AG09319 (cell line): ENCODE results near the gene ARNT2.

ENCODE experiments used
- DNase-seq: peaks from one replicate; pipeline ENCODE4 v3.0.0-alpha.2; 2010; ENCODE audit warnings: low read depth; ENCODE audit errors: extremely low read depth
- TF ChIP-seq, protein P1 (sequence below): IDR thresholded peaks from 2 replicates; pipeline ENCODE4 v1.5.1; 2011; ENCODE audit warnings: low read depth, mild to moderate bottlenecking, inconsistent platforms, low read length, moderate library complexity

ARNT2 gene

DNA sequence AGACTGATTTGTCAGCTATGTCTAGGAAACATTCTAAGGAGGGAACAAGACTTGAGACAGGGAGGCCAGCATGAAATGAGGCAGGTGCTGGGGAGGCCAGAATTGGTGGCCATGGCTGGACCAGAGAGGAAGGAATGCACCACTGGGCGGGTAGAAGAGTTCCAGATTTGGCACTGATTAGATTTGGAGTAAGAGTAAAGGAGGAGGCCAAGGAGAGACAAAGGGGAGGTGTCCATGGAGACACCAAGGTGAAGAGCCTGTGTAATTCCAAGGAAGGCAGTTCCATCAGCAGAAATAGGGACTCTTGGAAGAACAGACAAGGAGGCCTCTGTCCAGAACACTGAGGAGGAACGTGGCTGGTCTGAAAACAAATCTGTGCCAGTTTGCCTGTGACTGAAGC, 1.8 kb downstream of the ARNT2 start:
- TF ChIP-seq, protein P1, sequence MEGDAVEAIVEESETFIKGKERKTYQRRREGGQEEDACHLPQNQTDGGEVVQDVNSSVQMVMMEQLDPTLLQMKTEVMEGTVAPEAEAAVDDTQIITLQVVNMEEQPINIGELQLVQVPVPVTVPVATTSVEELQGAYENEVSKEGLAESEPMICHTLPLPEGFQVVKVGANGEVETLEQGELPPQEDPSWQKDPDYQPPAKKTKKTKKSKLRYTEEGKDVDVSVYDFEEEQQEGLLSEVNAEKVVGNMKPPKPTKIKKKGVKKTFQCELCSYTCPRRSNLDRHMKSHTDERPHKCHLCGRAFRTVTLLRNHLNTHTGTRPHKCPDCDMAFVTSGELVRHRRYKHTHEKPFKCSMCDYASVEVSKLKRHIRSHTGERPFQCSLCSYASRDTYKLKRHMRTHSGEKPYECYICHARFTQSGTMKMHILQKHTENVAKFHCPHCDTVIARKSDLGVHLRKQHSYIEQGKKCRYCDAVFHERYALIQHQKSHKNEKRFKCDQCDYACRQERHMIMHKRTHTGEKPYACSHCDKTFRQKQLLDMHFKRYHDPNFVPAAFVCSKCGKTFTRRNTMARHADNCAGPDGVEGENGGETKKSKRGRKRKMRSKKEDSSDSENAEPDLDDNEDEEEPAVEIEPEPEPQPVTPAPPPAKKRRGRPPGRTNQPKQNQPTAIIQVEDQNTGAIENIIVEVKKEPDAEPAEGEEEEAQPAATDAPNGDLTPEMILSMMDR: no peak
- no peak for DNase-seq

- TF ChIP-seq, protein P1: no peak
- DNase-seq: no peak
These were observed 7.7 kb downstream of the ARNT2 start for GRCh38 chr15:80411788-80412288.

- DNase-seq: no peak
- TF ChIP-seq, protein P1: no peak
These were observed 10.6 kb downstream of the ARNT2 start for GRCh38 chr15:80414546-80415357.

GRCh38 chr15:80415358-80415670, 11.1 kb downstream of the ARNT2 start:
- TF ChIP-seq, protein P1: no peak
- no peak for DNase-seq

DNA sequence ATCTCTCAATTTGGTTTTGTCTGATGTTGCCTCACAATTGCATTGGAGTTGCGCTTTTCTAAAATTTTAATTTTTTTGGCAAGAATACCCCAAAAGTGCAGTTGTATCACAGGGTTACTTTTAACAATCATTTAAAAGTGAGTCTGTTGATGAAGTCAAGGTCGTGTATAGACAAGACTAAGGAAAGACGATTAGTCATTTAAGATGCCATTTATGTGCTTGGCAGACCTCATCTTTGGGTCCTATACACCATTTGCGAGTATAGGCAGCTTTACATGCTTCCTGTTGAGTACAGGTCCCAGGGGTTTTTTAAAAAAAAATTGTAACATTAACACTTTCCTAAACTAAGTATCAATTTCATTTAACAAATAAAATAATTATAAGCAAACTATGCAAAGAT, 12.5 kb downstream of the ARNT2 start:
- no peak for DNase-seq
- TF ChIP-seq, protein P1: no peak

DNA sequence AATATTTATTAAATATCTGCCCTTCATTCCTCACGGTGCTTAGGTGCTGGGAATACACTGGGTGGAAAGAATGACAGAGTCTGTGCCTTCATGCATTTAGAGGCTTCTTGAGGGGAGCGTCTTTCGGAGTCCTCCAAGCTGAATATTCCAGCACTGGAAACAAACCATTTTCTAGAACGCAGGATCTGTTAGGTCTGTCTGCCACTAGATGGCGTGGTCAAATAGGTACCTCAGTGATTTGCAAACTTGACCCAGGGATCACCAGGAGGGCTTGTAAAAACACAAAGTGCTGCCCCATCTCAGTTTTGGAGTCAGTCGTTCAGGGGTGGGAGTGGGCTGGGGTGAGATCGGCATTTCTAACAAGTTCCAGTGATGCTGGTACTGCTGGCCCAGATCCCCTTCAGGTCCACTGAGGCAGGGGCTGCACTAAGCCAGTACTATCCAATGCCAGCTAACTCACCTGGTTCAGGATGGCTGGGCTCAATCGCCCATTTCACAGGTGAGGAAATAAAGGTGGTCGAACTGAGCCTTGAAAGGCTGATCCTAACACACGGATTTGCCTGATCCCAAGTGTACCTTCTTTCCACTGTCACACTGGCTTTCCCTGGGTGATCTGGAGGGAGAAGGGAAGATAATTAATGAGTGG, 14.8 kb downstream of the ARNT2 start:
- TF ChIP-seq, protein P1: peak; percentile 84
- DNase-seq: peak; percentile 22

- DNase-seq: no peak
These were observed 15.4 kb downstream of the ARNT2 start for GRCh38 chr15:80419546-80419945.

More at GRCh38 chr15:80419546-80419945, 15.4 kb downstream of the ARNT2 start:
- TF ChIP-seq, protein P1: no peak
